Measurements from ENCODE around the gene OAS3.

The OAS3 gene

GRCh38 chr12:113005762-113006161 lies 67.5 kb downstream of the OAS3 start:
- H3K9ac ChIP-seq (ENCODE audit: low read depth in 1 of 2, low read length in 2 of 2): no peak overlapping the region
- no peaks in the 10 kb centered on the region for H3K27me3 ChIP-seq (ENCODE audit: control insufficient read depth in 2 of 2, insufficient read depth in 2 of 2, low read length in 2 of 2)
- no peaks in the 10 kb centered on the region for H3K4me1 ChIP-seq (ENCODE audit: control insufficient read depth in 2 of 2, insufficient read depth in 2 of 2, low read length in 2 of 2)
- no peak overlapping the region for H3K4me3 ChIP-seq (ENCODE audit: low read length in 2 of 2)
- H3K9me3 ChIP-seq (ENCODE audit: control insufficient read depth in 2 of 2, low read length in 2 of 2): no peaks in the 10 kb centered on the region
- H3K36me3 ChIP-seq (ENCODE audit: control insufficient read depth in 2 of 2, insufficient read depth in 2 of 2, low read length in 2 of 2): peaks cover 12 to 43% of the 10 kb centered on the region in 2 donors
- H3K27ac ChIP-seq (ENCODE audit: low read depth in 2 of 2, low read length in 2 of 2): no peak overlapping the region

- no peaks in the 10 kb centered on the region for H3K9me3 ChIP-seq (ENCODE audit: control insufficient read depth in 2 of 2, low read length in 2 of 2)
- no peak overlapping the region for H3K4me3 ChIP-seq (ENCODE audit: low read length in 2 of 2)
- H3K4me1 ChIP-seq (ENCODE audit: control insufficient read depth in 2 of 2, insufficient read depth in 2 of 2, low read length in 2 of 2): no peaks in the 10 kb centered on the region
- no peak overlapping the region for H3K27ac ChIP-seq (ENCODE audit: low read depth in 2 of 2, low read length in 2 of 2)
- H3K9ac ChIP-seq (ENCODE audit: low read depth in 1 of 2, low read length in 2 of 2): no peak overlapping the region
- peaks cover 12 to 42% of the 10 kb centered on the region in 2 donors for H3K36me3 ChIP-seq (ENCODE audit: control insufficient read depth in 2 of 2, insufficient read depth in 2 of 2, low read length in 2 of 2)
- no peaks in the 10 kb centered on the region for H3K27me3 ChIP-seq (ENCODE audit: control insufficient read depth in 2 of 2, insufficient read depth in 2 of 2, low read length in 2 of 2)
These were observed 67.9 kb downstream of the OAS3 start for GRCh38 chr12:113006206-113006605.

GRCh38 chr12:113006641-113007040 lies 68.4 kb downstream of the OAS3 start:
- Histone ChIP-seq H3K27ac (ENCODE audit: low read depth in 2 of 2, low read length in 2 of 2) (no peak overlapping the region), H3K36me3 (ENCODE audit: control insufficient read depth in 2 of 2, insufficient read depth in 2 of 2, low read length in 2 of 2) (peaks cover 12 to 42% of the 10 kb centered on the region in 2 donors)

GRCh38 chr12:113007166-113007565 lies 68.9 kb downstream of the OAS3 start:
- Histone ChIP-seq H3K9me3 (ENCODE audit: control insufficient read depth in 2 of 2, low read length in 2 of 2) (no peaks in the 10 kb centered on the region), H3K4me1 (ENCODE audit: control insufficient read depth in 2 of 2, insufficient read depth in 2 of 2, low read length in 2 of 2) (no peaks in the 10 kb centered on the region), H3K9ac (ENCODE audit: low read depth in 1 of 2, low read length in 2 of 2) (no peak overlapping the region), H3K36me3 (ENCODE audit: control insufficient read depth in 2 of 2, insufficient read depth in 2 of 2, low read length in 2 of 2) (peaks cover 12 to 42% of the 10 kb centered on the region in 2 donors), H3K4me3 (ENCODE audit: low read length in 2 of 2) (no peak overlapping the region), H3K27me3 (ENCODE audit: control insufficient read depth in 2 of 2, insufficient read depth in 2 of 2, low read length in 2 of 2) (no peaks in the 10 kb centered on the region), H3K27ac (ENCODE audit: low read depth in 2 of 2, low read length in 2 of 2) (no peak overlapping the region)

More at GRCh38 chr12:113006641-113007040, 68.4 kb downstream of the OAS3 start:
- Histone ChIP-seq H3K4me3 (ENCODE audit: low read length in 2 of 2) (no peak overlapping the region), H3K9ac (ENCODE audit: low read depth in 1 of 2, low read length in 2 of 2) (no peak overlapping the region), H3K27me3 (ENCODE audit: control insufficient read depth in 2 of 2, insufficient read depth in 2 of 2, low read length in 2 of 2) (no peaks in the 10 kb centered on the region), H3K9me3 (ENCODE audit: control insufficient read depth in 2 of 2, low read length in 2 of 2) (no peaks in the 10 kb centered on the region), H3K4me1 (ENCODE audit: control insufficient read depth in 2 of 2, insufficient read depth in 2 of 2, low read length in 2 of 2) (no peaks in the 10 kb centered on the region)

- H3K4me3 ChIP-seq (ENCODE audit: low read length in 2 of 2): no peak overlapping the region
- H3K9ac ChIP-seq (ENCODE audit: low read depth in 1 of 2, low read length in 2 of 2): no peak overlapping the region
- no peaks in the 10 kb centered on the region for H3K4me1 ChIP-seq (ENCODE audit: control insufficient read depth in 2 of 2, insufficient read depth in 2 of 2, low read length in 2 of 2)
- H3K36me3 ChIP-seq (ENCODE audit: control insufficient read depth in 2 of 2, insufficient read depth in 2 of 2, low read length in 2 of 2): peaks cover 9 to 21% of the 10 kb centered on the region in 2 donors
- no peaks in the 10 kb centered on the region for H3K9me3 ChIP-seq (ENCODE audit: control insufficient read depth in 2 of 2, low read length in 2 of 2)
- H3K27ac ChIP-seq (ENCODE audit: low read depth in 2 of 2, low read length in 2 of 2): no peak overlapping the region
- peaks cover 0 to 3% of the 10 kb centered on the region in 2 donors for H3K27me3 ChIP-seq (ENCODE audit: control insufficient read depth in 2 of 2, insufficient read depth in 2 of 2, low read length in 2 of 2)
These were observed 72.4 kb downstream of the OAS3 start for GRCh38 chr12:113010701-113011100.

GRCh38 chr12:113014565-113014964 lies 76.3 kb downstream of the OAS3 start:
- peaks cover 0 to 3% of the 10 kb centered on the region in 2 donors for H3K27me3 ChIP-seq (ENCODE audit: control insufficient read depth in 2 of 2, insufficient read depth in 2 of 2, low read length in 2 of 2)
- no peaks in the 10 kb centered on the region for H3K4me1 ChIP-seq (ENCODE audit: control insufficient read depth in 2 of 2, insufficient read depth in 2 of 2, low read length in 2 of 2)
- H3K27ac ChIP-seq (ENCODE audit: low read depth in 2 of 2, low read length in 2 of 2): no peak overlapping the region
- no peaks in the 10 kb centered on the region for H3K9me3 ChIP-seq (ENCODE audit: control insufficient read depth in 2 of 2, low read length in 2 of 2)
- H3K4me3 ChIP-seq (ENCODE audit: low read length in 2 of 2): no peak overlapping the region
- H3K36me3 ChIP-seq (ENCODE audit: control insufficient read depth in 2 of 2, insufficient read depth in 2 of 2, low read length in 2 of 2): peaks cover 0 to 4% of the 10 kb centered on the region in 2 donors
- no peak overlapping the region for H3K9ac ChIP-seq (ENCODE audit: low read depth in 1 of 2, low read length in 2 of 2)

- Histone ChIP-seq H3K9ac (ENCODE audit: low read depth in 1 of 2, low read length in 2 of 2) (no peak overlapping the region), H3K4me1 (ENCODE audit: control insufficient read depth in 2 of 2, insufficient read depth in 2 of 2, low read length in 2 of 2) (no peaks in the 10 kb centered on the region), H3K9me3 (ENCODE audit: control insufficient read depth in 2 of 2, low read length in 2 of 2) (no peaks in the 10 kb centered on the region), H3K4me3 (ENCODE audit: low read length in 2 of 2) (no peak overlapping the region), H3K27me3 (ENCODE audit: control insufficient read depth in 2 of 2, insufficient read depth in 2 of 2, low read length in 2 of 2) (peaks cover 0 to 3% of the 10 kb centered on the region in 2 donors), H3K36me3 (ENCODE audit: control insufficient read depth in 2 of 2, insufficient read depth in 2 of 2, low read length in 2 of 2) (no peaks in the 10 kb centered on the region), H3K27ac (ENCODE audit: low read depth in 2 of 2, low read length in 2 of 2) (no peak overlapping the region)
These were observed 78.5 kb downstream of the OAS3 start for GRCh38 chr12:113016796-113017195.

GRCh38 chr12:113019025-113019424 lies 80.8 kb downstream of the OAS3 start:
- no peak overlapping the region for H3K9ac ChIP-seq (ENCODE audit: low read depth in 1 of 2, low read length in 2 of 2)
- no peak overlapping the region for H3K4me3 ChIP-seq (ENCODE audit: low read length in 2 of 2)
- H3K27me3 ChIP-seq (ENCODE audit: control insufficient read depth in 2 of 2, insufficient read depth in 2 of 2, low read length in 2 of 2): peaks cover 0 to 3% of the 10 kb centered on the region in 2 donors
- no peaks in the 10 kb centered on the region for H3K36me3 ChIP-seq (ENCODE audit: control insufficient read depth in 2 of 2, insufficient read depth in 2 of 2, low read length in 2 of 2)
- no peaks in the 10 kb centered on the region for H3K9me3 ChIP-seq (ENCODE audit: control insufficient read depth in 2 of 2, low read length in 2 of 2)
- no peaks in the 10 kb centered on the region for H3K4me1 ChIP-seq (ENCODE audit: control insufficient read depth in 2 of 2, insufficient read depth in 2 of 2, low read length in 2 of 2)
- no peak overlapping the region for H3K27ac ChIP-seq (ENCODE audit: low read depth in 2 of 2, low read length in 2 of 2)

- Histone ChIP-seq H3K36me3 (ENCODE audit: control insufficient read depth in 2 of 2, insufficient read depth in 2 of 2, low read length in 2 of 2) (no peaks in the 10 kb centered on the region), H3K4me3 (ENCODE audit: low read length in 2 of 2) (no peak overlapping the region)
These were observed 83.2 kb downstream of the OAS3 start for GRCh38 chr12:113021500-113021899.

More at GRCh38 chr12:113021500-113021899, 83.2 kb downstream of the OAS3 start:
- Histone ChIP-seq H3K27me3 (ENCODE audit: control insufficient read depth in 2 of 2, insufficient read depth in 2 of 2, low read length in 2 of 2) (no peaks in the 10 kb centered on the region), H3K4me1 (ENCODE audit: control insufficient read depth in 2 of 2, insufficient read depth in 2 of 2, low read length in 2 of 2) (no peaks in the 10 kb centered on the region), H3K27ac (ENCODE audit: low read depth in 2 of 2, low read length in 2 of 2) (no peak overlapping the region), H3K9ac (ENCODE audit: low read depth in 1 of 2, low read length in 2 of 2) (no peak overlapping the region), H3K9me3 (ENCODE audit: control insufficient read depth in 2 of 2, low read length in 2 of 2) (no peaks in the 10 kb centered on the region)
